GM19397 (cell line): Measurements from ENCODE around the gene MAT2B.
A peak's percentile ranks its signal among the peaks of the same experiment; 100 is the strongest.

Experiments
- ATAC-seq: cut with Tn5 transposase; IDR thresholded peaks from one replicate; pipeline ENCODE4 v1.9.1; 2021; ENCODE audit warnings: mild to moderate bottlenecking, moderate library complexity; ENCODE audit not compliant: unreplicated experiment

The MAT2B gene

GRCh38 chr5:163505368-163506094 lies at the start of gene MAT2B:
MAT2B (plus strand) TSS chr5:163505619; CDS start chr5:163505687, 68 bp downstream.
- ATAC-seq: peak; percentile 93

GRCh38 chr5:163456029-163456589 lies 49.3 kb upstream of the MAT2B start:
- no peak for ATAC-seq

- no peak for ATAC-seq
Observed at GRCh38 chr5:163456840-163457239, 48.6 kb upstream of the MAT2B start.

GRCh38 chr5:163458778-163459385 lies 46.5 kb upstream of the MAT2B start:
- ATAC-seq: no peak

GRCh38 chr5:163459462-163459818 lies 46.0 kb upstream of the MAT2B start:
- peak; percentile 5 for ATAC-seq

- ATAC-seq: peak; percentile 72
Observed at GRCh38 chr5:163459819-163460561, 45.4 kb upstream of the MAT2B start, which contains the start of gene NUDCD2. NUDCD2 (minus strand) TSS chr5:163460102; CDS start chr5:163460050, 52 bp downstream.

- ATAC-seq: no peak
Observed at GRCh38 chr5:163460562-163461171, 44.8 kb upstream of the MAT2B start, which contains the start of gene HMMR. HMMR (plus strand) TSS chr5:163460632; CDS start chr5:163460693, 61 bp downstream.

GRCh38 chr5:163463063-163463435 lies 42.4 kb upstream of the MAT2B start:
- no peak for ATAC-seq

GRCh38 chr5:163467682-163468081 lies 37.7 kb upstream of the MAT2B start:
- no peak for ATAC-seq

GRCh38 chr5:163473635-163474243 lies 31.7 kb upstream of the MAT2B start:
- ATAC-seq: no peak

- no peak for ATAC-seq
Observed at GRCh38 chr5:163475411-163475810, 30.0 kb upstream of the MAT2B start.

- no peak for ATAC-seq
Observed at GRCh38 chr5:163478126-163478981, 27.1 kb upstream of the MAT2B start.

- ATAC-seq: no peak
Observed at GRCh38 chr5:163478982-163479271, 26.5 kb upstream of the MAT2B start.

- no peak for ATAC-seq
Observed at GRCh38 chr5:163489055-163489744, 16.2 kb upstream of the MAT2B start.

- ATAC-seq: no peak
Observed at GRCh38 chr5:163489745-163490075, 15.7 kb upstream of the MAT2B start.

GRCh38 chr5:163496286-163496685 lies 9.1 kb upstream of the MAT2B start:
- no peak for ATAC-seq

GRCh38 chr5:163497315-163497714 lies 8.1 kb upstream of the MAT2B start:
- ATAC-seq: no peak

GRCh38 chr5:163498886-163499285 lies 6.5 kb upstream of the MAT2B start:
- ATAC-seq: no peak

- ATAC-seq: no peak
Observed at GRCh38 chr5:163502521-163502920, 2.9 kb upstream of the MAT2B start.
